Activated CD8-positive, alpha-beta T cell treated with anti-CD3 and anti-CD28 coated beads for 36 hours (primary cell): Measurements from ENCODE around the gene CRP. TPM values are rescaled to one million over a fixed set of nuclear protein-coding genes. Genes with fewer than 3 reads are reported as not detected.

Experiments
- ATAC-seq: fragments of 200-7000 bp; cut with Tn5 transposase; one replicate; pipeline ENCODE4 v1.10.0; 2021; ENCODE audit warnings: mild to moderate bottlenecking, moderate library complexity
- CTCF ChIA-PET: fragments of 350-600 bp; sonication (Branson Sonifier 250); formaldehyde crosslinking; loops from one replicate; lab custom pipeline; 2021; ENCODE audit warnings: antibody characterized with exemption; lab: Charles Lee
- POLR2A ChIA-PET: fragments of 350-600 bp; sonication (Branson Sonifier 250); formaldehyde crosslinking; loops from one replicate; lab custom pipeline; 2021; ENCODE audit warnings: antibody characterized with exemption; lab: Charles Lee
- DNase-seq: peaks from one replicate; pipeline ENCODE4 v3.0.0-alpha.2; 2020
- H3K27ac Mint-ChIP-seq: one replicate; pipeline ENCODE4 v1.8.0; 2021; ENCODE audit warnings: mild to moderate bottlenecking, mixed read lengths
- H3K27me3 Mint-ChIP-seq: one replicate; pipeline ENCODE4 v1.8.0; 2021; ENCODE audit warnings: mixed read lengths
- H3K36me3 Mint-ChIP-seq: one replicate; pipeline ENCODE4 v1.8.0; 2021; ENCODE audit warnings: low read depth, mixed read lengths
- H3K4me1 Mint-ChIP-seq: one replicate; pipeline ENCODE4 v1.8.0; 2021; ENCODE audit warnings: low read depth, mixed read lengths
- H3K4me3 Mint-ChIP-seq: one replicate; pipeline ENCODE4 v1.8.0; 2021; ENCODE audit warnings: mild to moderate bottlenecking, moderate library complexity, mixed read lengths
- H3K9me3 Mint-ChIP-seq: one replicate; pipeline ENCODE4 v1.8.0; 2021; ENCODE audit warnings: mixed read lengths
- intact Hi-C: fragments of 100-400 bp; cut with micrococcal nuclease; formaldehyde crosslinking; loops from one replicate; pipeline ENCODE4 v1.10.0; 2022
- total RNA-seq, 2 experiments: library from RNA; stranded (reverse); gene quantifications; one replicate each; pipeline ENCODE4 v1.2.3, GENCODE V29; 2021
- TF ChIP-seq, protein P1 (sequence below): fragments of 200-600 bp; IDR thresholded peaks from one replicate; pipeline ENCODE4 v1.8.0; 2022; ENCODE audit warnings: antibody characterized with exemption, mild to moderate bottlenecking

Gene CRP
- total RNA-seq, 2 experiments from 2014 or later, result not detected

DNA sequence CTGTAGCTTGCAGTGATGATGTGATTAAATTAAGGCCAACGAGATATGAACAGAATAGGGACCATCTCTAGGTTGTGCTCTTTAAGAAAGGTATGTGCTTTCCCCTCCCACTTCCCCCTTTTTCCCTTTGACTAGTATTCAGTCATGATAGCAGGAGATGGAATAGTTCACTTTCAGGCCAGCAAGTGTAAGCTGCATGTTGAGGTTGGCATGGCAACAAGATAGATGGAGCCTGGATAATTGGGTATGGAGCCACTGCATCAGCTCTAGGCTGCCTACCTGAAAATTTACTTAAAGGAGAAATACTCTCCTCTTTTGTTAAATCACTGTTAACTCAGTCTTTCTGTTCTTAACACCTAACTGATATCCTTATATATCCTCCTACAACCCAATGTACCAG lies 1.5 kb upstream of the CRP start:
- DNase-seq, result no peak
- peaks cover 22% of the 10 kb centered on the region for H3K27me3 Mint-ChIP-seq
- ATAC-seq, result no peak
- TF ChIP-seq, protein P1, sequence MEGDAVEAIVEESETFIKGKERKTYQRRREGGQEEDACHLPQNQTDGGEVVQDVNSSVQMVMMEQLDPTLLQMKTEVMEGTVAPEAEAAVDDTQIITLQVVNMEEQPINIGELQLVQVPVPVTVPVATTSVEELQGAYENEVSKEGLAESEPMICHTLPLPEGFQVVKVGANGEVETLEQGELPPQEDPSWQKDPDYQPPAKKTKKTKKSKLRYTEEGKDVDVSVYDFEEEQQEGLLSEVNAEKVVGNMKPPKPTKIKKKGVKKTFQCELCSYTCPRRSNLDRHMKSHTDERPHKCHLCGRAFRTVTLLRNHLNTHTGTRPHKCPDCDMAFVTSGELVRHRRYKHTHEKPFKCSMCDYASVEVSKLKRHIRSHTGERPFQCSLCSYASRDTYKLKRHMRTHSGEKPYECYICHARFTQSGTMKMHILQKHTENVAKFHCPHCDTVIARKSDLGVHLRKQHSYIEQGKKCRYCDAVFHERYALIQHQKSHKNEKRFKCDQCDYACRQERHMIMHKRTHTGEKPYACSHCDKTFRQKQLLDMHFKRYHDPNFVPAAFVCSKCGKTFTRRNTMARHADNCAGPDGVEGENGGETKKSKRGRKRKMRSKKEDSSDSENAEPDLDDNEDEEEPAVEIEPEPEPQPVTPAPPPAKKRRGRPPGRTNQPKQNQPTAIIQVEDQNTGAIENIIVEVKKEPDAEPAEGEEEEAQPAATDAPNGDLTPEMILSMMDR, result no peak
- no peak overlapping the region for H3K4me3 Mint-ChIP-seq
- H3K27ac Mint-ChIP-seq, result no peak overlapping the region
- H3K4me1 Mint-ChIP-seq, result no peaks in the 10 kb centered on the region
- H3K9me3 Mint-ChIP-seq, result peaks cover 14% of the 10 kb centered on the region
- intact Hi-C loops, result no loop called here
- ChIA-PET CTCF (no interaction called here), POLR2A (no interaction called here)
- peaks cover 4% of the 10 kb centered on the region for H3K36me3 Mint-ChIP-seq

DNA sequence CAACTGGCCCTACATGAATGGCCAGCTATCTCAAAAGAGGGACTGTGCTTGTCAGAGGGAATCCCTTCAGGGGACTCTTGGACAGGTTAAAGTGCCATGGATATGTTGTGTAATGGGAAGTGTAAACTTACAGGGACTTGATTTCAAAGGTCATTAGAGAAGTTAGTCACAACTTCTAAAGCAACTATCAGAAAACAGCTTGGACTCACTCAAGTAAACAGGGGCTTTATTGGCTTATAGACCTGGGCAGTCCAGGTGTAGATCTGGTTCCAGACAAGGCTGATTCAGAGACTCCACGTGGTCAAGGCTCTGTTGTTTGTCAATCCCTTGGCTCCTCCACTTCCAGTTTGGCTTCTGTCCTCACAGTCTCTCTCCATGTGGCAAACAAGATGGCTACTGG lies 2.3 kb downstream of the CRP start:
- H3K9me3 Mint-ChIP-seq, result no peaks in the 10 kb centered on the region
- TF ChIP-seq, protein P1, result no peak
- DNase-seq (no peak), ATAC-seq (no peak)
- H3K27ac Mint-ChIP-seq, result no peak overlapping the region
- H3K27me3 Mint-ChIP-seq, result peaks cover 11% of the 10 kb centered on the region
- intact Hi-C loops, result no loop called here
- POLR2A ChIA-PET, result no interaction called here
- H3K4me3 Mint-ChIP-seq, result no peak overlapping the region
- no peaks in the 10 kb centered on the region for H3K4me1 Mint-ChIP-seq
- CTCF ChIA-PET, result no interaction called here
- no peaks in the 10 kb centered on the region for H3K36me3 Mint-ChIP-seq

DNA sequence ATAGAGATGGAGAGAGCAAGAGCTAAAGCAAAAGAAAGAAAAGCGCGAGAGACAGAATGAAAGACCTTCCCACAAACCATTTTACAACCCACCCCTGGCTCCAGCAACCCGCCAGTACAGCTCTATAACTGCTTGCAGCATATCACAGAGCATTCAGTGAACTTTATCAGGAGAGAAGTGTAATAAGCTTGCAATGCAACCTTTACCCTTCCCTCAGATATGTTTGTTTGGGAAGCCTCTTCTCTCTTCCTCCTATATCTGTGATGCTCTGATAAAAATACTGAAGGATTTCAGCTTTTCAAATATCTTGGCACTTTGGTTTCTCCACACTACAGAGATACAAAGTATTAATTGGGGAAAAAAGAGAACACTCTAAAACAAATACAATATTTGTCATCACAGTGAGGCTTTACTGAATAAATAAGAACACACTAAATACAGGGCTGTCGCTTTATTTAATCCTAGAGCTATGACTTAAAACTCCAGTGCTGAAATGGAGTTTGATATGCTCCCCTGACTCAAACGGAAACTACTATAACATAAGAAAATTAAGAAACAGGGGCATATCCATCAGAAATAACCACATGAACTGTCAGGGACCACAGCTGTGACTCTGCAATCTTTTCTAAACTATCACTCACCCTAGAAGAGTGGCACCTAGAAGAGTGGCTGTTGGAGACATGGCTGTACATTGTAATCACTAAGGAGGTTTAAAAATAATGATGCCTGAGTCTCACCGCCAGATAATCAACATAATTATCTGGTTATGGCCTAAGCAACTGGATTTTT lies 6.7 kb downstream of the CRP start:
- no peak overlapping the region for H3K4me3 Mint-ChIP-seq
- CTCF ChIA-PET, result interaction anchor here (1.1 kb wide), 1 partner anchor 185 kb away, joined by 4 read pairs; no protein-coding TSS in a partner anchor
- intact Hi-C loops, result no loop called here
- no peak for ATAC-seq
- H3K36me3 Mint-ChIP-seq, result no peaks in the 10 kb centered on the region
- H3K4me1 Mint-ChIP-seq, result no peaks in the 10 kb centered on the region
- no peak overlapping the region for H3K27ac Mint-ChIP-seq
- TF ChIP-seq, protein P1, result no peak
- H3K27me3 Mint-ChIP-seq, result no peaks in the 10 kb centered on the region
- POLR2A ChIA-PET, result no interaction called here
- H3K9me3 Mint-ChIP-seq, result no peaks in the 10 kb centered on the region
- DNase-seq, result no peak

DNA sequence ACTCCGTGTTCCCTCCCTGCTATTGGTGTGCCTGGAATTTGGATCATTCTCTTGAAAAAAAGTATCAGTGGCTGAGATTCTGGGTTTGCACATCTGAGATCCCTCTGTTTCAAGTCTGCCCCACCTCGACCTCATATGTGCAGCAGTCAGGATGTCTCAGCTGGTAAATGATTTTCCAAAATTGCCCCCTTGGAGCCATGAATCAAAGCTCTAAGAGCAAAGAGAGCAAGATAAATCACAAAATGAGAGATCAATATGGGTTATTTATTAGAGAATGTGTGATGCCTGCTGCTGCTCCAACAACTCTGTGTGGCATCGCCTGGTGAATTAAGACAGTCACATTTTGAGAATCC lies 8.5 kb downstream of the CRP start:
- intact Hi-C loops, result no loop called here
- Mint-ChIP-seq H3K36me3 (no peaks in the 10 kb centered on the region), H3K27ac (no peak overlapping the region), H3K4me1 (no peaks in the 10 kb centered on the region), H3K9me3 (no peaks in the 10 kb centered on the region), H3K27me3 (no peaks in the 10 kb centered on the region), H3K4me3 (no peak overlapping the region)
- DNase-seq (no peak), ATAC-seq (no peak)
- TF ChIP-seq, protein P1, result no peak
- CTCF ChIA-PET, result no interaction called here
- POLR2A ChIA-PET, result no interaction called here

DNA sequence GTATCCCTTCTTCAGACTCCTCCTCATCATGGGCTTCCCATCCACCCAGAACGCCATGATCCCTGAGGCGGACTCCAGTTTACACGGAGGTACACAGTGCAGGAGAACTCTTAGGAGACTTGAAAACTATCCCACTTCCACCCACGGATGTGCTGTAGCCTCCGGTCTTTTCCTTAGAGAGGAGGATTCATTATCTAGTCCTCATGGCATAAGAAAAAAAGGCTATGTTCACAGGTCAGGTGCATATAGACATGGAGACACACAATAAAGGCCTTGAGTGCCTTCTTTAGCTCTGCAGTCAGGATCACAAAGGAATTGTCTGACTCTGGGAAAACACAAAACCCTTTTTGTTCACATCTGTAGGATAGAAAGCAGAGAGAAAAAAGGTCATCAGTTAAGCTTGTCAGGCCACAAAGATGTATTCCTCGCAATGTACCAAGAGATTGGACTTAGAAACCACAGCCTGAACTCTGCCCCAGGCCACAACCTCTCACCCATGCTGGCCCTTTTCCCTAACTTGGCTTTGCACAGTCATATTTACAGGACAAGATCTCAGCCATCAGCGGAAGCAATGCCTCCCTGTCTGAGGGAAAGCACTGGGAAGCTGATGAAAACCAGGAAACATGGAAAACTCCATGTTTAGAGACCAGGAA lies 9.0 kb downstream of the CRP start:
- Mint-ChIP-seq H3K36me3 (no peaks in the 10 kb centered on the region), H3K4me3 (no peak overlapping the region), H3K4me1 (no peaks in the 10 kb centered on the region), H3K27ac (no peak overlapping the region), H3K27me3 (no peaks in the 10 kb centered on the region), H3K9me3 (no peaks in the 10 kb centered on the region)
- ATAC-seq, result no peak
- ChIA-PET POLR2A (no interaction called here), CTCF (no interaction called here)
- no peak for DNase-seq
- TF ChIP-seq, protein P1, result no peak
- intact Hi-C loops, result no loop called here
